Astrocyte (in vitro differentiated cells and primary cell): ENCODE results near the gene SP3. TPM values are rescaled to one million over a fixed set of nuclear protein-coding genes. Genes with fewer than 3 reads are reported as not detected.

Experiments used
- DNase-seq: peaks from one replicate; pipeline ENCODE4 v3.0.0-alpha.2; 2010; ENCODE audit warnings: low read depth
- FAIRE-seq: peaks from 2 replicates; lab custom pipeline; 2011; peaks lifted over from hg19 to GRCh38; lab: Jason Lieb, UNC
- H2AFZ ChIP-seq: 2 replicates; pipeline ENCODE4 v1.6.0; 2012; ENCODE audit warnings: low read depth, low read length, inconsistent platforms
- H3K27ac ChIP-seq: 2 replicates; pipeline ENCODE4 v1.5.1; 2011; ENCODE audit warnings: low read depth, low read length, inconsistent platforms
- H3K27me3 ChIP-seq: 2 replicates; pipeline ENCODE4 v1.6.0; 2011; ENCODE audit warnings: low read length, inconsistent platforms; ENCODE audit not compliant: insufficient read depth
- H3K36me3 ChIP-seq: 2 replicates; pipeline ENCODE4 v1.5.1; 2011; ENCODE audit warnings: low read length, inconsistent platforms; ENCODE audit not compliant: insufficient read depth
- H3K4me1 ChIP-seq: 2 replicates; pipeline ENCODE4 v1.5.1; 2011; ENCODE audit warnings: low read length, inconsistent platforms; ENCODE audit not compliant: insufficient read depth
- H3K4me2 ChIP-seq: 2 replicates; pipeline ENCODE4 v1.6.0; 2012; ENCODE audit warnings: low read length, inconsistent platforms
- H3K4me3 ChIP-seq: 2 replicates; pipeline ENCODE4 v1.5.1; 2011; ENCODE audit warnings: low read depth, mild to moderate bottlenecking, low read length, inconsistent platforms; ENCODE audit not compliant: insufficient read depth
- H3K79me2 ChIP-seq: 2 replicates; pipeline ENCODE4 v1.6.0; 2012; ENCODE audit warnings: mild to moderate bottlenecking, low read length, inconsistent platforms; ENCODE audit not compliant: insufficient read depth
- H3K9ac ChIP-seq: 2 replicates; pipeline ENCODE4 v1.6.0; 2012; ENCODE audit warnings: mild to moderate bottlenecking, low read length, inconsistent platforms
- H3K9me3 ChIP-seq: 2 replicates; pipeline ENCODE4 v1.5.1; 2012; ENCODE audit warnings: low read depth, mild to moderate bottlenecking, low read length, inconsistent platforms; ENCODE audit not compliant: insufficient read depth
- H4K20me1 ChIP-seq: 2 replicates; pipeline ENCODE4 v1.6.0; 2012; ENCODE audit warnings: low read length, inconsistent platforms; ENCODE audit not compliant: insufficient read depth
- H3K27ac Mint-ChIP-seq: one replicate; pipeline ENCODE4 v1.8.0; 2021; ENCODE audit warnings: mild to moderate bottlenecking, mixed read lengths; ENCODE audit not compliant: unreplicated experiment
- H3K27me3 Mint-ChIP-seq: one replicate; pipeline ENCODE4 v1.8.0; 2021; ENCODE audit warnings: low read depth, mixed read lengths; ENCODE audit not compliant: unreplicated experiment
- H3K36me3 Mint-ChIP-seq: one replicate; pipeline ENCODE4 v1.8.0; 2021; ENCODE audit warnings: low read depth, mixed read lengths; ENCODE audit not compliant: unreplicated experiment
- H3K4me1 Mint-ChIP-seq: one replicate; pipeline ENCODE4 v1.8.0; 2021; ENCODE audit warnings: low read depth, mixed read lengths; ENCODE audit not compliant: unreplicated experiment
- H3K4me3 Mint-ChIP-seq: one replicate; pipeline ENCODE4 v1.8.0; 2021; ENCODE audit warnings: mild to moderate bottlenecking, moderate library complexity, mixed read lengths; ENCODE audit not compliant: unreplicated experiment
- H3K9me3 Mint-ChIP-seq: one replicate; pipeline ENCODE4 v1.8.0; 2021; ENCODE audit warnings: mild to moderate bottlenecking, mixed read lengths; ENCODE audit not compliant: unreplicated experiment
- CTCF ChIP-seq: IDR thresholded peaks from 2 replicates; pipeline ENCODE4 v1.5.1; 2011; ENCODE audit warnings: low read depth, mild to moderate bottlenecking, inconsistent platforms, low read length, moderate library complexity; ENCODE audit not compliant: insufficient read depth
- EZH2 ChIP-seq: IDR thresholded peaks from 2 replicates; pipeline ENCODE4 v1.6.1; 2012; ENCODE audit warnings: mild to moderate bottlenecking, low read length, inconsistent platforms; ENCODE audit not compliant: insufficient read depth
- total RNA-seq: library from RNA; stranded (reverse); gene quantifications from 2 replicates; pipeline ENCODE4 v1.2.1, GENCODE V29; 2021

The SP3 gene
- total RNA-seq, 1 donor from 2014 or later = 59.6 TPM

DNA sequence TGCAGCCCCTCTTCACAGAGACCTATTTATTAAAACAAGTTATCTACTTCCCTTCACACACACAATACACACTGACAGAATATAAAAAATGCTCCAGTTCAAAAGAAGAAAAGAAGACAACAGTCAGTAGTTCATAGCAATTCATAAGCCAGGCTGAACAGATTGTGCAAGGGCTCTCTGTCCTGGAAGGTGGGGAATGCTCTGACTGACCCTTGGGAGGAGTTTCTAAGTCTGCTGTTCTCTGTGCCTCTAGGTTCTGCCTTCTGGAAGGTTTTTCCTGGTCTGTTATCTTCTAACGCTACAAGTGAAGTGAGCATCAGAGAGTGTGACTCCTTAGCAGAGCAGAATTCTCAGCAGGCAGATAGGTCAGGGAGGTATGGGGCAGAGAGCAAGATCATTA is 35.7 kb downstream of the SP3 start:
- FAIRE-seq (no peak), DNase-seq (no peak)

DNA sequence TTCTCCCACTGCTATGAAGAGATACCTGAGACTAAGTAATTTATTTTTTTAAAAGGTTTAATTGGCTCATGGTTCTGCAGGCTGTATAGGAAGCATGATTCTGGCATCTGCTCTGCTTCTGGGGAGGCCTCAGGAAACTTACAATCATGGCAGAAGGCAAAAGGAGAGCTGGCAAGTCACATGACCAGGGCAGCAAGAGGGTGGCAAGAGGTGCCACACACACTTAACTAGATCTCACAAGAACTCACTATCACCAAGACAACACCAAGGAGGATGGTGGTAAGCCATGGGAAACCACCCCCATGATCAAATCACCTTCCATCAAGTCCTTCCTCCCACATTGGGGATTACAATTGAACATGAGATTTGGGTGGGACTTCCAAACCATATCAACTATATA is 38.3 kb downstream of the SP3 start:
- Histone ChIP-seq H3K9ac (no peak overlapping the region), H4K20me1 (peaks cover 78% of the 10 kb centered on the region), H3K4me1 (no peaks in the 10 kb centered on the region), H3K27ac (no peak overlapping the region), H3K27me3 (no peaks in the 10 kb centered on the region), H3K9me3 (no peaks in the 10 kb centered on the region), H3K4me3 (no peak overlapping the region), H3K4me2 (no peak overlapping the region), H3K36me3 (peaks cover 3% of the 10 kb centered on the region), H2AFZ (no peak overlapping the region), H3K79me2 (peaks cover 98% of the 10 kb centered on the region)
- Mint-ChIP-seq H3K36me3 (peaks cover 8% of the 10 kb centered on the region), H3K27ac (no peak overlapping the region), H3K9me3 (no peaks in the 10 kb centered on the region), H3K4me3 (no peak overlapping the region), H3K27me3 (no peaks in the 10 kb centered on the region), H3K4me1 (peaks cover 8% of the 10 kb centered on the region)
- DNase-seq (no peak), FAIRE-seq (no peak)
- TF ChIP-seq CTCF = no peak
- TF ChIP-seq EZH2 = no peak

More for the DNA sequence above, 35.7 kb downstream of the SP3 start:
- H3K27ac ChIP-seq = no peak overlapping the region
- no peaks in the 10 kb centered on the region for H3K9me3 ChIP-seq
- H3K9ac ChIP-seq = no peak overlapping the region
- H3K4me1 ChIP-seq = no peaks in the 10 kb centered on the region
- H3K36me3 Mint-ChIP-seq = peaks cover 8% of the 10 kb centered on the region
- no peak overlapping the region for H3K4me3 Mint-ChIP-seq
- H3K4me1 Mint-ChIP-seq = peaks cover 6% of the 10 kb centered on the region
- peaks cover 3% of the 10 kb centered on the region for H3K36me3 ChIP-seq
- H4K20me1 ChIP-seq = peaks cover 77% of the 10 kb centered on the region
- no peaks in the 10 kb centered on the region for H3K27me3 Mint-ChIP-seq
- no peak overlapping the region for H3K4me3 ChIP-seq
- peaks cover 98% of the 10 kb centered on the region for H3K79me2 ChIP-seq
- no peak overlapping the region for H3K4me2 ChIP-seq
- H3K27me3 ChIP-seq = no peaks in the 10 kb centered on the region
- no peak overlapping the region for H3K27ac Mint-ChIP-seq
- no peak for TF ChIP-seq EZH2
- no peak for TF ChIP-seq CTCF
- H2AFZ ChIP-seq = no peak overlapping the region
- H3K9me3 Mint-ChIP-seq = no peaks in the 10 kb centered on the region

DNA sequence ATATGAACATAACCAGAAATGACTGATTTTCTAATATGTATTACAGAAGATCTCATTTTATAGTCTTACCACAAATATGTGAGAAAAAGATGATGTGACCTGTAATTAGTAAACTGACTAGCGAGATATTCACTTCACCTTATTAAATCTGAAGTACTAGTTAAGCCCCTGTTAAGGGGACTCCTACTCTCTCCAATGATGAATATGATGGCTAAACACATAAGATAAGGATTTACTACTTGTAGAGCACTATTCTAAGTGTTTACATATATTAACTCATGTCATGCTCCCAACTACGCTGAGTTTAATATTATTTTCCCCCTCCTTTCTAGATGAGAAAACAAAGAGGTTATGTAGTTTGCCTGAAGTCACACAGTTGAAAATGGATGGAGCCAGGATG is 40.9 kb downstream of the SP3 start:
- no peaks in the 10 kb centered on the region for H3K36me3 ChIP-seq
- H3K9me3 ChIP-seq = no peaks in the 10 kb centered on the region
- no peak for TF ChIP-seq CTCF
- no peak for TF ChIP-seq EZH2
- DNase-seq (no peak), FAIRE-seq (no peak)
- no peaks in the 10 kb centered on the region for H3K4me1 ChIP-seq
- H4K20me1 ChIP-seq = peaks cover 75% of the 10 kb centered on the region
- Mint-ChIP-seq H3K27ac (no peak overlapping the region), H3K36me3 (peaks cover 5% of the 10 kb centered on the region), H3K27me3 (no peaks in the 10 kb centered on the region), H3K4me3 (no peak overlapping the region), H3K9me3 (no peaks in the 10 kb centered on the region), H3K4me1 (peaks cover 4% of the 10 kb centered on the region)
- no peak overlapping the region for H3K4me2 ChIP-seq
- H3K27ac ChIP-seq = no peak overlapping the region
- H3K79me2 ChIP-seq = peaks cover 100% of the 10 kb centered on the region
- no peak overlapping the region for H3K4me3 ChIP-seq
- no peaks in the 10 kb centered on the region for H3K27me3 ChIP-seq
- H2AFZ ChIP-seq = no peak overlapping the region
- H3K9ac ChIP-seq = no peak overlapping the region
